SK-N-SH (cell line): ENCODE data around the gene KCNE2.
"Not testable (repeated sequence)": the region's sequence is repeated elsewhere in the genome, so short reads cannot be mapped to it uniquely, and the experiment has no call there.

Source experiments
- EZH2phosphoT487 ChIP-seq: fragments of 200-600 bp; sonication (generic); IDR thresholded peaks from 2 replicates; pipeline ENCODE4 v1.6.1; 2017; ENCODE audit warnings: low read depth, mixed run types, mild to moderate bottlenecking, antibody characterized with exemption, moderate library complexity, borderline replicate concordance
- TF ChIP-seq, protein P1 (sequence below): fragments of 200-600 bp; sonication (generic); IDR thresholded peaks from 2 replicates; pipeline ENCODE4 v1.6.1; 2017; ENCODE audit warnings: antibody characterized with exemption, mild to moderate bottlenecking, moderate library complexity

DNA sequence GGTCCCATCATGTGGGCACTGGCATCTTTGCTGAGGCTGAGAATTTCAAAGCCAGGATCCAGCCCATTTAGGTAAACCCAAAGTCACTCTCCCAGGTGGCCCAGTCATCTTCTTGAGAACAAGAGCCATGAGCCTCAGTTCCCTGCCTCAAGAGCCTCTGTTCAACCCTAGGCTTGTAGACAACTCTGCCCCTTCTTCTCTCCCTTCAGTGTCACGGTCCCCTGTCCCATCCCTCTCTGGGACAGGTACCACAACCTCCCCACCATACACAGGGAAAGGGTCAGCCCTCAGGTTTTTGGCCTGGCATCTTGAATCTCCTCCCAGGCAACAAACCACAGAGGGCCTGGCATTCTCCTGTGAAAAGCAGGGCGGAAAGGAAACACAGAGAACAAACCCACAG, 41.9 kb downstream of the KCNE2 start:
- TF ChIP-seq EZH2phosphoT487: not testable (repeated sequence)
- TF ChIP-seq, protein P1, sequence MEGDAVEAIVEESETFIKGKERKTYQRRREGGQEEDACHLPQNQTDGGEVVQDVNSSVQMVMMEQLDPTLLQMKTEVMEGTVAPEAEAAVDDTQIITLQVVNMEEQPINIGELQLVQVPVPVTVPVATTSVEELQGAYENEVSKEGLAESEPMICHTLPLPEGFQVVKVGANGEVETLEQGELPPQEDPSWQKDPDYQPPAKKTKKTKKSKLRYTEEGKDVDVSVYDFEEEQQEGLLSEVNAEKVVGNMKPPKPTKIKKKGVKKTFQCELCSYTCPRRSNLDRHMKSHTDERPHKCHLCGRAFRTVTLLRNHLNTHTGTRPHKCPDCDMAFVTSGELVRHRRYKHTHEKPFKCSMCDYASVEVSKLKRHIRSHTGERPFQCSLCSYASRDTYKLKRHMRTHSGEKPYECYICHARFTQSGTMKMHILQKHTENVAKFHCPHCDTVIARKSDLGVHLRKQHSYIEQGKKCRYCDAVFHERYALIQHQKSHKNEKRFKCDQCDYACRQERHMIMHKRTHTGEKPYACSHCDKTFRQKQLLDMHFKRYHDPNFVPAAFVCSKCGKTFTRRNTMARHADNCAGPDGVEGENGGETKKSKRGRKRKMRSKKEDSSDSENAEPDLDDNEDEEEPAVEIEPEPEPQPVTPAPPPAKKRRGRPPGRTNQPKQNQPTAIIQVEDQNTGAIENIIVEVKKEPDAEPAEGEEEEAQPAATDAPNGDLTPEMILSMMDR: not testable (repeated sequence)
